Measurements from ENCODE around the gene TOGARAM1.

- TF ChIP-seq ZBTB6 (tag by site-specific recombination; IDR thresholded peaks at IDR 0.05) (no peak), YY1 (tag by site-specific recombination; IDR thresholded peaks at IDR 0.05) (no peak)
Observed at GRCh38 chr14:44970907-44971306, 8.9 kb downstream of the TOGARAM1 start.
